Suprapubic skin (tissue), 4 donors: ENCODE results near the gene SLC2A8.

Experiments
- EP300 ChIP-seq: sonication (generic); formaldehyde crosslinking; IDR thresholded peaks from one replicate; pipeline ENCODE4 v1.6.1; 2017; ENCODE audit warnings: antibody characterized with exemption
- POLR2A ChIP-seq, 2 donors: fragments of 450-650 bp; IDR thresholded peaks; one replicate each; pipeline ENCODE4 v1.6.1; 2017; ENCODE audit warnings: antibody characterized with exemption in 2 of 2, mild to moderate bottlenecking in 2 of 2, moderate library complexity in 2 of 2
- POLR2AphosphoS5 ChIP-seq, 3 donors: sonication (generic); formaldehyde crosslinking; IDR thresholded peaks; one replicate each; pipeline ENCODE4 v1.6.1; 2017; ENCODE audit warnings: antibody characterized with exemption in 3 of 3
- TF ChIP-seq, protein P1 (sequence below), 2 donors: fragments of 200-600 bp in 1 of 2; fragments of 450-650 bp in 1 of 2; sonication (generic) in 1 of 2; IDR thresholded peaks; one replicate each; pipeline ENCODE4 v1.5.1; 2016 to 2019; ENCODE audit warnings: antibody characterized with exemption in 2 of 2, mild to moderate bottlenecking in 1 of 2, moderate library complexity in 1 of 2

DNA sequence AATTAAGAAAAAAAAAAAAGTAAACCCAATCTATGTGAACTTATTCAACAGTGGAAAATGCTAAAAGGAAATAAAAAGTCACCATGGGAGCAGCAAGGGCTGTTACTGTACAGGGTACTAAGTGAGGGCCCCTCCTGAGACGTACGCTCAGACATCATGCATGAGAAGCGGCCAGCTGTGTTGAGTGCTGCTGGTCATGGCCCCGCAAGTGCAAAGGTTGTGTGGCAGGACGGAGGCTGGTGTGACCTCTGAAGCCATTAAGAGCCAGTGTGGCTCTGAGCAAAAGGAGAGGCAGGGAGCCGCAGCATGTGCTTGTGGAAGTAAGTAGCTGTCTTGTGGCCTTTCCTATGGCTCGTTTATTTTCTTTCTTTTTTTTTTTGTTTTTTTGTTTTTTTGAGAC is 24.1 kb downstream of the SLC2A8 start:
- TF ChIP-seq, protein P1, sequence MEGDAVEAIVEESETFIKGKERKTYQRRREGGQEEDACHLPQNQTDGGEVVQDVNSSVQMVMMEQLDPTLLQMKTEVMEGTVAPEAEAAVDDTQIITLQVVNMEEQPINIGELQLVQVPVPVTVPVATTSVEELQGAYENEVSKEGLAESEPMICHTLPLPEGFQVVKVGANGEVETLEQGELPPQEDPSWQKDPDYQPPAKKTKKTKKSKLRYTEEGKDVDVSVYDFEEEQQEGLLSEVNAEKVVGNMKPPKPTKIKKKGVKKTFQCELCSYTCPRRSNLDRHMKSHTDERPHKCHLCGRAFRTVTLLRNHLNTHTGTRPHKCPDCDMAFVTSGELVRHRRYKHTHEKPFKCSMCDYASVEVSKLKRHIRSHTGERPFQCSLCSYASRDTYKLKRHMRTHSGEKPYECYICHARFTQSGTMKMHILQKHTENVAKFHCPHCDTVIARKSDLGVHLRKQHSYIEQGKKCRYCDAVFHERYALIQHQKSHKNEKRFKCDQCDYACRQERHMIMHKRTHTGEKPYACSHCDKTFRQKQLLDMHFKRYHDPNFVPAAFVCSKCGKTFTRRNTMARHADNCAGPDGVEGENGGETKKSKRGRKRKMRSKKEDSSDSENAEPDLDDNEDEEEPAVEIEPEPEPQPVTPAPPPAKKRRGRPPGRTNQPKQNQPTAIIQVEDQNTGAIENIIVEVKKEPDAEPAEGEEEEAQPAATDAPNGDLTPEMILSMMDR (IDR thresholded peaks at IDR 0.05) = no peak
- TF ChIP-seq POLR2A (IDR thresholded peaks at IDR 0.05) (no peak), POLR2AphosphoS5 (IDR thresholded peaks at IDR 0.05) (no peak), EP300 (no peak)
